ENCODE results near the gene IGFL2.

GRCh38 chr19:46142294-46142693 is 5.7 kb upstream of the IGFL2 start:
- TF ChIP-seq, protein P1, sequence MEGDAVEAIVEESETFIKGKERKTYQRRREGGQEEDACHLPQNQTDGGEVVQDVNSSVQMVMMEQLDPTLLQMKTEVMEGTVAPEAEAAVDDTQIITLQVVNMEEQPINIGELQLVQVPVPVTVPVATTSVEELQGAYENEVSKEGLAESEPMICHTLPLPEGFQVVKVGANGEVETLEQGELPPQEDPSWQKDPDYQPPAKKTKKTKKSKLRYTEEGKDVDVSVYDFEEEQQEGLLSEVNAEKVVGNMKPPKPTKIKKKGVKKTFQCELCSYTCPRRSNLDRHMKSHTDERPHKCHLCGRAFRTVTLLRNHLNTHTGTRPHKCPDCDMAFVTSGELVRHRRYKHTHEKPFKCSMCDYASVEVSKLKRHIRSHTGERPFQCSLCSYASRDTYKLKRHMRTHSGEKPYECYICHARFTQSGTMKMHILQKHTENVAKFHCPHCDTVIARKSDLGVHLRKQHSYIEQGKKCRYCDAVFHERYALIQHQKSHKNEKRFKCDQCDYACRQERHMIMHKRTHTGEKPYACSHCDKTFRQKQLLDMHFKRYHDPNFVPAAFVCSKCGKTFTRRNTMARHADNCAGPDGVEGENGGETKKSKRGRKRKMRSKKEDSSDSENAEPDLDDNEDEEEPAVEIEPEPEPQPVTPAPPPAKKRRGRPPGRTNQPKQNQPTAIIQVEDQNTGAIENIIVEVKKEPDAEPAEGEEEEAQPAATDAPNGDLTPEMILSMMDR (IDR thresholded peaks at IDR 0.05), result no peak
- TF ChIP-seq EZH2 (IDR thresholded peaks at IDR 0.05), result no peak
